ENCODE measurements around the gene PLBD2. TPM values are rescaled to one million over a fixed set of nuclear protein-coding genes. Genes with fewer than 3 reads are reported as not detected.

The PLBD2 gene
- polyA plus RNA-seq, 5 donors = 16.4 to 23.1 (median 19.9) TPM

- DNase-seq = no peak
Measured at GRCh38 chr12:113393749-113394148, 35.4 kb downstream of the PLBD2 start.

DNA sequence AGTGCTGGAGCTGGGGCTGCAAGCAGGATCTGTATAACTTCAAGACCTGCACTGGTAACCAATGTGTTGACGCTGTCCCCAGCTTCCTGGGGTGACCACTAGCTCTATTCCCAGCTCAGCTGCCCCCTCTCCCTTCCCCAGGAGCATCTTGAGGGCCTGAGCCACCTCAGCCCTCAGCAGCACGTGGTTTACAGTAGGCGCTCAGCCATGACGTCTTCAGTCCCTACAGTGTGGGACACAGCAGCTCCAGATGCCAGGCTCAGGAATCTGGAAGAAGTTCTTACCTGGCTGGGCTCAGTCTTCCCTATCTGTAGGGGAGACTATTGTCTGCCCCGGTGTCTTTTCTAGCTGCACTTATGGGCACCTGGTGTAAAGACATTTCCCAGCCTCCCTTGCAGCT lies 36.7 kb downstream of the PLBD2 start:
- DNase-seq = no peak

DNA sequence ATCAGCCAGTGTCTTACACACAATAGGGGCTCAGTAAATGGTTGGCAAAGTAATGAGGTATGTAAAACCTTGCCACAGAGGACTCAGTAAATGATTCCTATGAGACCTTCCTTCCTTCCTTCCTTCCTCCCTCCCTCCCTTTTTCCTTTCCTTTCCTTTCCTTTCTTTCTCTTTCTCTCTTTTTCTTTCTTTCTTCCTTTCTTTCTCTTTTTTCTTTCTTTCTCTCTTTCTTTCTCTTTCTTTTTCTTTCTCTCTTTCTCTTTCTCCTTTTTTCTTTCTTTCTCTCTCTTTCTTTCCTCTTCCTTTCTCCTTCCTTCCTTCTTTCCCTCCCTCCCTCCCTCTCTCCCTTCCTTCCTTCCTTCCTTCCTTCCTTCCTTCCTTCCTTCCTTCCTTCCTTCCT lies 37.8 kb downstream of the PLBD2 start:
- DNase-seq = no peak

- DNase-seq = no peak
Measured at GRCh38 chr12:113396828-113397496, 38.6 kb downstream of the PLBD2 start.

GRCh38 chr12:113397497-113398197 lies 39.3 kb downstream of the PLBD2 start:
- DNase-seq = no peak

DNA sequence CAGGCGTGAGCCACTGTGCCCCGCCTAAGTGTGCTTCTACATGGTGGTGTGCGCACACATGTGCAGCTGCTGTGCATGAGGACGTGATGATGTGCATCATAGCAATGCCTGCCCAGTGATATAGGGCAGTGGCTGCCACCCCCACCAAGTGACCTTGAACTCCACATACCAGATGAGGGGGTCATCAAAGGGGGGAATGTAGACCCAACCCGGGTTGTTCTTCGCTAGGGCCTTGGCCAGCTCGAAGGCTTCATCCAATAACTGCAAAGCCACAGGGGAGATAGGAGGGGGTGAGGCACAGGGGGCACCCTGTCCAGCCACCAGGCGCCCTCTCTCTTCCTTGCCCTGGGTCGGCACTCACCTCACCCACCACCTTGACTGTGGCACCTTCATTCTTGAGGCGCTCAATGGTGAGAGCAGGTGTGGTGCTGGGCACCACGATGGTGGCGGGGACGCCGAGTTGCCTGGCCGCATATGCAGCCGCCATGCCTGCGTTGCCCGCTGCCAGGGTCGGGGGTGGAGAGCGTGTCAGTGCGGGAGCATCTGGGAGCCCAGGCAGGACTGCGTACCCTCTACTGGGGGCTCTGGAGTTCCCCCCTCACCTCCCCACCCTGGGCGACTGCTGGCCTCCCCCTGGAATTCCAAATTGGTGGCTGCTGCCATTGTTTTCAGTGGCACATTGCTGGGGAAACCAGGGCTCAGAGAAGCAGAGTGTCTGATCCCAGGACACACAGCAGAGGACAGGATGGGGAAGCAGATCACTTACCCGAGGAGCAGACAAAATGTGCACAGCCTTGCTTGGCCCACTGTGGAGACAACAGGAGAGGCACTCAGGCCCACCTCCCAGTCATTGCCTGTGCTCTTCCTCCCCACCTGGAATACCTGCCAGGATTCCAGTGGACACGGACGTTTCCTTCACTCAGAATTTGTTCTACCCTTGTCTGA lies 40.2 kb downstream of the PLBD2 start:
- DNase-seq = no peak

DNA sequence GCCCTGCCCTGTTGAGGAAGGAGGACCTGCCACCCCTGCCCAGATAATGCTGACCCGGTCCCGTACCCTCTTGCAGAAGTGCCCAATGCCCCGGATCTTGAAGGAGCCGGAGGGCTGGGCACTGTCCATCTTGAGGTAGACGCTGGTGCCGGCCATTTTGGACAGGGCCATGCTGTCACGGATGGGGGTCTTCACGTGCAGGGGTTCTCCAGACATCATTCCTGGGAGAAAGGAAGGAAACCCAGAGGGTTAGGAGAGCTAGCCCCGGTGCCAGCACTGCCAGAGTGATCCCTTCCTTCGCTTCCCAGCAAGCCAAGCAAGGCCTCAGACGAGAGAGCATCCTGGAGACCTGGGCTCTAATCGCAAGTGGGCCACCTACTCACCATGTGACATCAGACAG lies 41.1 kb downstream of the PLBD2 start:
- no peak for DNase-seq

DNA sequence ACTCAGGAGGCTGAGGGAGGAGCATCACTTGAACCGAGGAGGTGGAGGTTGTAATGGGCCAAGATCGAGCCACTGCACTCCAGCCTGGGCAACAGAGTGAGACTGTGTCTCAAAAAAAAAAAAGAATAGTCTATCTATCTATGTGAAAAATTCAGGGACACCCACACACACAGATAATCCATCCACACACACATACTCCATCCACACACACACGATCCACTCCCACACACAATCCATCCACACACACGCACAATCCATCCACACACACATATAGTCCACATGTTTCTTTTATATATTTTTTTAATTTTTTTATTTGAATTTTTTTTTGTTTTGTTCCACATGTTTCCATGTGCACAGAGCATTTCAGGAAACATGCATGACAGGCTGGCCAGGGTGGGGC lies 42.0 kb downstream of the PLBD2 start:
- no peak for DNase-seq

DNA sequence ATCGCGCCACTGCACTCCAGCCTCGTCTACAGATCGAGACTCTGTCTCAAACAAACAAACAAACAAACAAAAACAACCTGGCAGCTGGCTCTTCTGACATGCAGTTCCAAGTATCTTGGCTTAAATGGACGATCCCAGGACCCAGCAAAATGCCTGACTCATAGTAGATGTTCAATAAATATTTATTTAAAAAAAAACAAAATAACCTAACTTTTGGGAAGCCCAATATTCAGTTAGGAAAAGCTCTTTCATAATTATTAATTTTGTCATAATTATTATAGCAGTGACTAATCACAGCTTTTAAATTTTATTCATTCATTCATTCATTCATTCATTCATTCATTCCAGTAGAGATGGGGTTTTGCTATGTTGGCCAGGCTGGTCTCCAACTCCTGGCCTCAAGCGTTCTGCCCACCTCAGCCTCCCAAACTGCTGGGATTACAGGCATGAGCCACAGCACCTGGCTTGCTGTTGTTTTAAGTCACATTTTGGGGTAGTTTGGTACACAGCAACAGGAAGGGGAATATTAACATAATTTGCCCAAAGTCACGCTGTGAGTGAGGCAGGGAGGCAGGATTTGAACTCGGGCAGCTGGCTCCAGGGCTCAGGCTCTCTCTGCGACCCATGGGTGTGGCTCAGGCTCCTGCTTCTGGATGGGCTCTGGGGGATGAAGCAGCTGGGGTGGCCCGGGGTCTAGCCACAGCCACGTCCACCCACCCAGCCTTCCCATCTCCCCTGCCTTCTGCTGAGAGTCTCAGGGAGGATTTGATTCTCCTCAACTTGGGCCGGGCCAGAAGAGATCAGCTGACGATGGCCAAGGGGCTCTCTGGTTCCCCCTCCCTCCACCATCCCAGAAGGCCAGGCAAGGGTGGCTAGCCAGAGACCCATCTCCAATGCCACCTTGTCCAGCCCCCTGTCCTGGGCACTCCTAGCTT lies 42.9 kb downstream of the PLBD2 start:
- no peak for DNase-seq

GRCh38 chr12:113402586-113403260 lies 44.3 kb downstream of the PLBD2 start:
- no peak for DNase-seq

GRCh38 chr12:113403435-113404415 lies 45.3 kb downstream of the PLBD2 start, which contains the start of gene SDS:
TSS of gene SDS (minus strand) at chr12:113403887. CDS start at chr12:113399708, 4,179 bp downstream.
- DNase-seq = peak; percentile 84

DNA sequence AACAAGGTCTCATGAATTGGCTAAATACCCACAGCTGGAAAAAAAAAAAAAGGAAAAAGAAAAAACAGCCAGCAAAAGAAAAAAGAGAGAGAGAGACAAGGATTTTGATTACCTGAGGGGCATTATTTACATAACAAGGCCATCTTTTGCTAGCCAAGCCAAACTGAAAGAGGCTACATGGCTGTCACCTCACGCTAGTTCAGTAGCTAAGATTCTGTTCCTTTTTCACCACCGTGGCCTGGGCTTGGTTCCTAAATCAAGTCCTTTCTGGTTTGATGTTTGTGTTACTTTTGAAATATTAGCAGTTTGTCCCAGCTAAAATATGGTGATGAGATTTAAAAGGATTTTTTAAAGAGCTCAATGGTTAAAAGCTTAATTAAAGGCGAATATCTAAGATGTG lies 47.3 kb downstream of the PLBD2 start:
- DNase-seq = no peak

DNA sequence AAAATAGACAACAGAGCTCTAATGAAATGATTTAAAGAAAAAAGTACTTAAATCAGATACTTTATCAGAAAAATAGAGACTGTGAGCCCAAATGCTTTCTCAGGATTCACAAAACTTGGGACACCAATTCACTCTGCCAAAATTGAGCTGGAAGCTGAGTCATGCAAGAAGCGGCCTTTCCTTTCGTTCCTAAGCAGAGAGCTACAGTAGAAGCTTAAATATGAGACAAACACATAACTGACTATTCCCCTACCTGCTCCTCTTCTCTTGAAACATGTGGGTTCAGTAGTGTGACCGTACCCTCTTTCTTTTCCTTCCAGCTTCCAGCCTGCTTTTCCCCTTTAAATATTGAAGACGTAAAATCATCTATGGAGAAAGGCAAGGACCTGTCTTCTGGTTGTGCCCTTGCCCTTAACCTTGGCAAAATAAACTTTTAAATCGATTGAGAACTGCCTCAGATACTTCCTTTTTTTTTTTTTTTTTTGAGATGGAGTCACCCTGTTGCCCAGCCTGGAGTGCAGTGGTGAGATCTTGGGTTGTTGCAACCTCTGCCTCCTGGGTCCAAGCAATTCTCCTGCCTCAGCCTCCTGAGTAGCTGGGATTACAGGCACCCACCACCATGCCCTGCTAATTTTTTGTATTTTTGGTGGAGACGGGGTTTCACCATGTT lies 49.7 kb downstream of the PLBD2 start:
- no peak for DNase-seq

- no peak for DNase-seq
Measured at GRCh38 chr12:113408756-113409298, 50.4 kb downstream of the PLBD2 start.

- no peak for DNase-seq
Measured at GRCh38 chr12:113409462-113410124, 51.2 kb downstream of the PLBD2 start.

- DNase-seq = no peak
Measured at GRCh38 chr12:113413488-113413939, 55.1 kb downstream of the PLBD2 start.

DNA sequence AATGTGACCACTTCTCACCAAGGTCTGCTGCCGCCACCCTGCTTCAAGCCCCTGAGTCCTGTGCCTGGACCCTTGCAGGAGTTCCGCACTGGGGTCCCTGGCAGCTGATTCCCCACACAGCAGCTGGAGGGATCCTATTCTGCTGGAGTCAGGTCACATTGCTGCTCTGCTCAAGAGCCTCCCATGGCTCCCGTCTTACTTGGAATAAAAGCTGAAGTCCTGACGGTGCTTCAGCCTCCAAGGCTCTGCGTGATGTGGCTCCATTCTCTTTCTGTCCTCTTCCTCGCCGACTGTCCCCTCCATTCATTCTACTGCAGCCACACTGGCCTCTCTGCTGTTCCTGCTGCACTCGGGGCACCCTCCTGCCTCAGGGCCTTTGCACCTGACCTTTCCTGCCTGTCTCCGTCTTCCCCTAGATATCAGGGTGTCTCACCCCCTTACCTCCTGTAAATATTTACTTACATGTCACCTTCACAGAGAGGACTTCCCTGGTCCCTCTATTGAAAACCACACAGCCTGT lies 56.2 kb downstream of the PLBD2 start:
- DNase-seq = no peak
